OCI-LY1 (cell line): ENCODE data around the gene ANKS1A.

Experiments
- H2AFZ ChIP-seq: fragments of 200-600 bp; sonication (generic), shearing (Covaris generic); 2 replicates; pipeline ENCODE4 v1.6.0; 2014; ENCODE audit warnings: antibody characterized with exemption, mild to moderate bottlenecking, low read length
- H3F3A ChIP-seq: fragments of 200-600 bp; sonication (generic), shearing (Covaris generic); 2 replicates; pipeline ENCODE4 v1.6.0; 2014; ENCODE audit warnings: mild to moderate bottlenecking, antibody characterized with exemption, low read length, moderate library complexity; ENCODE audit not compliant: insufficient read depth
- H3K27ac ChIP-seq: fragments of 200-600 bp; sonication (generic); 2 replicates; pipeline ENCODE4 v1.5.1; 2014; ENCODE audit warnings: low read length, mixed run types, mild to moderate bottlenecking, low read depth; ENCODE audit not compliant: poor library complexity, severe bottlenecking
- H3K27me3 ChIP-seq: fragments of 200-600 bp; sonication (generic); 2 replicates; pipeline ENCODE4 v1.6.0; 2014; ENCODE audit warnings: antibody characterized with exemption, mild to moderate bottlenecking, low read length, moderate library complexity; ENCODE audit not compliant: insufficient read depth
- H3K36me3 ChIP-seq: fragments of 200-600 bp; sonication (generic); 2 replicates; pipeline ENCODE4 v1.6.1; 2014; ENCODE audit warnings: mild to moderate bottlenecking, antibody characterized with exemption, low read length, moderate library complexity, mixed read lengths; ENCODE audit not compliant: insufficient read depth
- H3K4me1 ChIP-seq: fragments of 200-600 bp; sonication (generic); 2 replicates; pipeline ENCODE4 v1.5.1; 2014; ENCODE audit warnings: mild to moderate bottlenecking, low read length, moderate library complexity; ENCODE audit not compliant: insufficient read depth, severe bottlenecking
- H3K4me2 ChIP-seq: fragments of 200-600 bp; sonication (generic), shearing (Covaris generic); 2 replicates; pipeline ENCODE4 v1.6.1; 2014; ENCODE audit warnings: low read length
- H3K4me3 ChIP-seq: fragments of 200-600 bp; sonication (generic); 2 replicates; pipeline ENCODE4 v1.5.1; 2014; ENCODE audit warnings: low read length, low read depth, mild to moderate bottlenecking, mixed read lengths; ENCODE audit not compliant: poor library complexity, severe bottlenecking
- H3K79me2 ChIP-seq: fragments of 200-600 bp; shearing (Covaris generic); 2 replicates; pipeline ENCODE4 v1.6.1; 2016; ENCODE audit warnings: mixed run types, low read length, mixed read lengths; ENCODE audit not compliant: insufficient read depth
- H3K9ac ChIP-seq: fragments of 200-600 bp; sonication (generic), shearing (Covaris generic); 2 replicates; pipeline ENCODE4 v1.6.1; 2014; ENCODE audit warnings: mild to moderate bottlenecking, low read length, mixed read lengths
- H3K9me2 ChIP-seq: fragments of 200-600 bp; sonication (generic), shearing (Covaris generic); 2 replicates; pipeline ENCODE4 v1.6.1; 2014; ENCODE audit warnings: low read depth, mild to moderate bottlenecking, low read length, mixed read lengths
- H3K9me3 ChIP-seq: fragments of 200-600 bp; shearing (Covaris generic); 2 replicates; pipeline ENCODE4 v1.6.1; 2014; ENCODE audit warnings: low read length, mixed read lengths
- H4K20me1 ChIP-seq: fragments of 200-600 bp; sonication (generic), shearing (Covaris generic); 2 replicates; pipeline ENCODE4 v1.6.0; 2016; ENCODE audit warnings: mild to moderate bottlenecking, low read length; ENCODE audit not compliant: insufficient read depth
- EZH2 ChIP-seq: fragments of 200-600 bp; sonication (generic), shearing (Covaris generic); IDR thresholded peaks from 2 replicates; pipeline ENCODE4 v1.8.0; 2017; ENCODE audit warnings: borderline replicate concordance, mixed run types, mild to moderate bottlenecking, antibody characterized with exemption, low read length, moderate library complexity, mixed read lengths
- TF ChIP-seq, protein P1 (sequence below): fragments of 200-600 bp; sonication (generic), shearing (Covaris generic); IDR thresholded peaks from 2 replicates; pipeline ENCODE4 v1.5.1; 2017; ENCODE audit warnings: mild to moderate bottlenecking, antibody characterized with exemption, low read length, moderate library complexity, mixed read lengths

Gene ANKS1A

DNA sequence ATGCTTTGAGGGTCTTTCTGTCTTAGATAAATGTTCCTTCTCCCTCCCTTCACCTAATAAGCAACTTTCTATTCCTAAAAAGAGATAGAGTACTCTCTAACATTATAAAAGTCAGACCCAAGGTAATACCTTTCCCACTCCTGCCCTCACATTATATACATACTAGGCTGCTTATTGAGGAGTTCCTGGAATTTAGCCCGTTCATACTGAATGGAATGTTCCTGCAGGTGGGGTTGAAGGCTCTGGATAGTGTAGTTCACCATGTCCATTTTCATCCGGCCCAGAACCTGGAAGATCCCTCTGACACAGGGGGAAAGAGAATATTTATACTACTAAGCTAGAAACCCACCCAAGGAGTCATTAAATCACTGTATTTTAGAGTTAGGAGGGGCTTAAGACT, 231.7 kb downstream of the ANKS1A start:
- no peaks in the 10 kb centered on the region for H3F3A ChIP-seq

DNA sequence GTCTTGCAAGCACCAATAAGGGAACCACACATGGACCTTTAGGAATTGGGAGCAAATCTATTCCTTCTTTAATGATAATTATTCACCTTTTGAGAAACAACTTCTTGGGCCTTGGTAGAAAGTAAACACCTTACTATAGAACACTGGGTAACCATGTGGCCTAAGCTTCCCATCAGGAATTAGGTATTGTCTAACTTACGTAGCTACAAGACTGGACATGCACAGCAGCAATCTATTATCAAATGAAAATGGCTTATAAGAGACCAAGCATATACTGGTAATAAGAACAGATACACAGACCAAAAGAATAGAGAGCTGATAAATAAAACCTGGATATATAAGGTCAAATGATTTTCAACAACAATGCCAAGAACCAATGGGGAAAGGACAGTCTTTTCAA, 235.3 kb downstream of the ANKS1A start:
- Histone ChIP-seq H3K9ac (no peak overlapping the region), H3K4me3 (no peak overlapping the region), H3F3A (no peaks in the 10 kb centered on the region), H3K36me3 (no peaks in the 10 kb centered on the region), H3K4me2 (no peak overlapping the region), H3K4me1 (no peaks in the 10 kb centered on the region), H2AFZ (no peak overlapping the region), H3K27ac (no peak overlapping the region), H3K9me3 (0 out of 2 replicates have a peak, but pooled peaks cover 4% of the 10 kb centered on the region), H3K27me3 (no peaks in the 10 kb centered on the region; the same call in 1 of the 2 replicates), H3K79me2 (no peaks in the 10 kb centered on the region), H4K20me1 (no peaks in the 10 kb centered on the region), H3K9me2 (no peaks in the 10 kb centered on the region)
- TF ChIP-seq EZH2, result no peak
- TF ChIP-seq, protein P1, sequence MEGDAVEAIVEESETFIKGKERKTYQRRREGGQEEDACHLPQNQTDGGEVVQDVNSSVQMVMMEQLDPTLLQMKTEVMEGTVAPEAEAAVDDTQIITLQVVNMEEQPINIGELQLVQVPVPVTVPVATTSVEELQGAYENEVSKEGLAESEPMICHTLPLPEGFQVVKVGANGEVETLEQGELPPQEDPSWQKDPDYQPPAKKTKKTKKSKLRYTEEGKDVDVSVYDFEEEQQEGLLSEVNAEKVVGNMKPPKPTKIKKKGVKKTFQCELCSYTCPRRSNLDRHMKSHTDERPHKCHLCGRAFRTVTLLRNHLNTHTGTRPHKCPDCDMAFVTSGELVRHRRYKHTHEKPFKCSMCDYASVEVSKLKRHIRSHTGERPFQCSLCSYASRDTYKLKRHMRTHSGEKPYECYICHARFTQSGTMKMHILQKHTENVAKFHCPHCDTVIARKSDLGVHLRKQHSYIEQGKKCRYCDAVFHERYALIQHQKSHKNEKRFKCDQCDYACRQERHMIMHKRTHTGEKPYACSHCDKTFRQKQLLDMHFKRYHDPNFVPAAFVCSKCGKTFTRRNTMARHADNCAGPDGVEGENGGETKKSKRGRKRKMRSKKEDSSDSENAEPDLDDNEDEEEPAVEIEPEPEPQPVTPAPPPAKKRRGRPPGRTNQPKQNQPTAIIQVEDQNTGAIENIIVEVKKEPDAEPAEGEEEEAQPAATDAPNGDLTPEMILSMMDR, result no peak

More for the DNA sequence above, 231.7 kb downstream of the ANKS1A start:
- no peaks in the 10 kb centered on the region for H4K20me1 ChIP-seq
- no peak overlapping the region for H3K27ac ChIP-seq
- TF ChIP-seq EZH2, result no peak
- TF ChIP-seq, protein P1, result no peak
- no peak overlapping the region for H2AFZ ChIP-seq
- H3K9me2 ChIP-seq, result no peaks in the 10 kb centered on the region
- H3K9me3 ChIP-seq, result 0 out of 2 replicates have a peak, but pooled peaks cover 4% of the 10 kb centered on the region
- H3K9ac ChIP-seq, result no peak overlapping the region
- H3K79me2 ChIP-seq, result no peaks in the 10 kb centered on the region
- H3K4me1 ChIP-seq, result no peaks in the 10 kb centered on the region
- no peak overlapping the region for H3K4me2 ChIP-seq
- H3K27me3 ChIP-seq, result no peaks in the 10 kb centered on the region; the same call in 1 of the 2 replicates
- no peak overlapping the region for H3K4me3 ChIP-seq
- H3K36me3 ChIP-seq, result no peaks in the 10 kb centered on the region

DNA sequence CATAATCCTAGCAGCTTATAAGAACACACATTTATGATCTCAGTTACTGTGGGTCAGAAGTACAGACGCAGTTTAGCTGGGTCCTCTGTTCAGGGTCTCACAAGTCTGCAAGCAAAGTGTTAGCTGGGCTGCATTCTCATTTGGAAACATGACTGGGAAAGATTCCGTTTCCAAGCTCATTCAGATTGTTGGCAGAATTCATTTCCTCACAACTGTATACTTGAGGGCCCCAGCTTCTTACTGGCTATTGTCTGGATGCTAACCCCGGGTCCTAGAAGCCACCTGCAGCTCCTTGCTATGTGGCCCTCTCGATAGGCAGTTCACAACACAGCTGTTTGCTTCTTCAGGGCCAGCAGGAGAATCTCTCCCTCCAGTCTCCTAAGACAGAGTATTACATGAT, 239.0 kb downstream of the ANKS1A start:
- Histone ChIP-seq H3K4me1 (no peaks in the 10 kb centered on the region), H3K4me3 (no peak overlapping the region), H4K20me1 (no peaks in the 10 kb centered on the region), H3K27ac (no peak overlapping the region), H2AFZ (no peak overlapping the region), H3K36me3 (no peaks in the 10 kb centered on the region), H3K79me2 (no peaks in the 10 kb centered on the region), H3F3A (no peaks in the 10 kb centered on the region), H3K9me2 (no peaks in the 10 kb centered on the region), H3K9me3 (0 out of 2 replicates have a peak, but pooled peaks cover 1% of the 10 kb centered on the region), H3K27me3 (0 out of 2 replicates have a peak, but pooled peaks cover 6% of the 10 kb centered on the region), H3K4me2 (no peak overlapping the region), H3K9ac (no peak overlapping the region)
- TF ChIP-seq EZH2, result no peak
- TF ChIP-seq, protein P1, result no peak
